Raji (cell line): Measurements from ENCODE around the gene NDRG3.

Experiments
- POLR2A ChIP-seq: IDR thresholded peaks from 2 replicates; pipeline ENCODE4 v1.6.1; 2011; ENCODE audit warnings: low read depth, low read length, control low read depth; ENCODE audit not compliant: insufficient read depth

Gene NDRG3

GRCh38 chr20:36773597-36774390 lies 27.9 kb upstream of the NDRG3 start, which contains the start of gene DSN1:
Gene DSN1, minus strand, starts transcription at chr20:36773763. Its CDS starts 2,305 bp downstream, at chr20:36771458.
- peak; percentile 95 for TF ChIP-seq POLR2A

GRCh38 chr20:36773107-36773596 lies 27.3 kb upstream of the NDRG3 start:
- no peak for TF ChIP-seq POLR2A

- no peak for TF ChIP-seq POLR2A
Observed at GRCh38 chr20:36770680-36771079, 24.8 kb upstream of the NDRG3 start.

GRCh38 chr20:36768768-36769430 lies 23.0 kb upstream of the NDRG3 start:
- TF ChIP-seq POLR2A: no peak

- TF ChIP-seq POLR2A: no peak
Observed at GRCh38 chr20:36761125-36761524, 15.2 kb upstream of the NDRG3 start.

- TF ChIP-seq POLR2A: no peak
Observed at GRCh38 chr20:36760647-36761046, 14.8 kb upstream of the NDRG3 start.

- TF ChIP-seq POLR2A: no peak
Observed at GRCh38 chr20:36758276-36758675, 12.4 kb upstream of the NDRG3 start.

- no peak for TF ChIP-seq POLR2A
Observed at GRCh38 chr20:36756496-36756895, 10.6 kb upstream of the NDRG3 start.

GRCh38 chr20:36754656-36755222 lies 8.8 kb upstream of the NDRG3 start:
- TF ChIP-seq POLR2A: no peak

- TF ChIP-seq POLR2A: no peak
Observed at GRCh38 chr20:36752582-36752981, 6.7 kb upstream of the NDRG3 start.

- no peak for TF ChIP-seq POLR2A
Observed at GRCh38 chr20:36745234-36745926, 510 bp downstream of the NDRG3 start.

- TF ChIP-seq POLR2A: no peak
Observed at GRCh38 chr20:36744764-36745191, 1.1 kb downstream of the NDRG3 start.

- TF ChIP-seq POLR2A: no peak
Observed at GRCh38 chr20:36744243-36744642, 1.6 kb downstream of the NDRG3 start.

- no peak for TF ChIP-seq POLR2A
Observed at GRCh38 chr20:36742558-36742957, 3.3 kb downstream of the NDRG3 start.

GRCh38 chr20:36741072-36741471 lies 4.8 kb downstream of the NDRG3 start:
- TF ChIP-seq POLR2A: no peak

GRCh38 chr20:36737183-36737499 lies 8.7 kb downstream of the NDRG3 start:
- TF ChIP-seq POLR2A: no peak
